ENCODE results near the gene C12orf76. TPM values are rescaled to one million over a fixed set of nuclear protein-coding genes. Genes with fewer than 3 reads are reported as not detected.
"Not testable (repeated sequence)": the region's sequence is repeated elsewhere in the genome, so short reads cannot be mapped to it uniquely, and the experiment has no call there.

Gene C12orf76
- total RNA-seq, 1 donor from 2014 or later = 5.7 TPM

DNA sequence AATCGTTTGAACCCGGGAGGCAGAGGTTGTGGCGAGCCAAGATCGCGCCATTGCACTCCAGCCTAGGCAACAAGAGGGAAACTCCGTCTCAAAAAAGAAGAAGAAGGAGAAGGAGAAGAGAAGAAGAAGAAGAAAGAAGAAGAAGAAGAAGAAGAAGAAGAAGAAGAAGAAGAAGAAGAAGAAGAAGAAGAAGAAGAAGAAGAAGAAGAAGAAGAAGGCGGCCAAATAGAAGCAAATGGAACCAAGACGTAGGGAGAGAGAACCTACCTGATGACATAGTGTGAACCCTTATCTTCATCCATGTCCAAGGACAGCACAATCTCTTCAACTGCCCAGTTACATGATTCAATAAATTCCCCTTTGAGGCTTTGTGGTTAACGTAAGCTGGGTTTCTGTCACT is 19.8 kb upstream of the C12orf76 start:
- intact Hi-C loops (cut with micrococcal nuclease); ATAC-seq; DNase-seq: not testable (repeated sequence)

DNA sequence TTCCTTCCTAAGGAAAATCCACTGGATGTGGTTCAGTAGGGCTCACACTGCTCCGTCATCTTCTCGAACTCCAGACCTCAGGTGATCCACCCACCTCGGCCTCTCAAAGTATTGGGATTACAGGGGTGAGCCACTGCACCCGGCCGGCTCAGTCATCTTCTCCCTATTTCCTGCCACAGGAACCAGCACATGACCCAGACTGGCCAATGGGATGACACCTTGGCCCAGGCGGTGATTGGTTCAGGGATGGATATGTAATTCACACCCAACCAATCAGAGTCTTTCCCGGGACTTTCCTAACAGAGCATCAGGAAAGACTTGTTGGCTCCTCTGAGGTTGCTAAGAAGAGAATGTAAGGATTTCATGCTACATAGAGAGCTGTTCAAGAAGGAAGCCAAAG is 19.2 kb upstream of the C12orf76 start:
- ATAC-seq (no peak), DNase-seq (no peak)
- intact Hi-C loops (cut with micrococcal nuclease) = no loop called here

DNA sequence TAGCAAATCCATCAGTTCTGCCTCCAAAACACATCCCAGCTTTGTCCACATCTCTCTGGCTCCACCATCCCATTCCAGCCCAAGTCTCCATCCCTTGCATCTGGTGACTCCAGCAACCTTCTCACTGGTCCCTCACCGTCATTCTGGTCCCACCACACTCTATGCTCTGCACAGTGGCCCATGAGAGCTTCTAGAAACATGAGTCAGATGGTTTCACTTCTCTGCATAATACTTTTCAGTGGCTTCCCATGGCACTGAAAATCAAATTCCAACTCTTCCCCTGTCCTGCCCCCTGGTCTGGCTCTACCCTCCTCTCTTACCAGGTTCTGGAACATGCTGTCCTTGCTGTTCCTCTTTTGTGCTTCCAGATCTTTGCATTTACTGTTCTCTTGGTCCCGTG is 17.2 kb upstream of the C12orf76 start:
- intact Hi-C loops (cut with micrococcal nuclease) = no loop called here
- DNase-seq (no peak), ATAC-seq (no peak)

DNA sequence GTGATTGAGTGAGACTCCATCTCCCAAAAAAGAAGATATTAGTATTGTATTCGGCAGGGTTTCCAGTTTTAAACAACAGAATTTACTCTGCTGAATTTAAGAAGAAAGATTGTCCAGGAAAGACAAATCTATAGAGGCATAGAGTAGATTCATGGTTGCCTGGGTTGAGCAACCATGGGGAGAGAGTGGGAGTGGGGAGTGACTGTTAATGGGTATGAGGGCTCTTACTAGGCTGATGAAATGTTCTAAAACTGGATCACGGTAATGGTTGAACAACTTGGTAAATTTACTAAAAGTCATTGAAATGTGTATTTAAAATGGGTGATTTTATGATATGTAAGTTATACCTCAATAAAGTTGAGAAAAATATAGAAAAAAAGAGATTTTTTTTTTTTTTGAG is 13.9 kb upstream of the C12orf76 start:
- intact Hi-C loops (cut with micrococcal nuclease) = no loop called here
- DNase-seq = no peak
- ATAC-seq = no peak

DNA sequence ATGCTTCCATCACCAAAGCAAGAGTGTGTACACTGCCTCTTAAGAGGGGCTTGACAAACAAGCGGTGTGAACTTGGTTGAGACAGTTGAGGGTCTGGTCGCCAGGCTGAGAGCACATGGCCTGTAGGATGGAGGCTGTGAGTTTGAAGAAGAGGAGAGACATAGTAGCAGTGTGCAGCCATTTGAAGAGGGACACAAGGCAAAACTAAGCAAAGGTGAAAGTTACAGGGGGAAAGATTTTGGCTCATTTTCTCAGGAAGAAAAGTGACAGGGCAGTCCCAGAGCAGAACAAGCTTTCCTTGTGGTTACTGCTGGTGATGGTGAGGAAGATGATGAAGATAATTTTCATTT is 11.3 kb upstream of the C12orf76 start:
- DNase-seq (no peak), ATAC-seq (no peak)
- intact Hi-C loops (cut with micrococcal nuclease) = no loop called here

DNA sequence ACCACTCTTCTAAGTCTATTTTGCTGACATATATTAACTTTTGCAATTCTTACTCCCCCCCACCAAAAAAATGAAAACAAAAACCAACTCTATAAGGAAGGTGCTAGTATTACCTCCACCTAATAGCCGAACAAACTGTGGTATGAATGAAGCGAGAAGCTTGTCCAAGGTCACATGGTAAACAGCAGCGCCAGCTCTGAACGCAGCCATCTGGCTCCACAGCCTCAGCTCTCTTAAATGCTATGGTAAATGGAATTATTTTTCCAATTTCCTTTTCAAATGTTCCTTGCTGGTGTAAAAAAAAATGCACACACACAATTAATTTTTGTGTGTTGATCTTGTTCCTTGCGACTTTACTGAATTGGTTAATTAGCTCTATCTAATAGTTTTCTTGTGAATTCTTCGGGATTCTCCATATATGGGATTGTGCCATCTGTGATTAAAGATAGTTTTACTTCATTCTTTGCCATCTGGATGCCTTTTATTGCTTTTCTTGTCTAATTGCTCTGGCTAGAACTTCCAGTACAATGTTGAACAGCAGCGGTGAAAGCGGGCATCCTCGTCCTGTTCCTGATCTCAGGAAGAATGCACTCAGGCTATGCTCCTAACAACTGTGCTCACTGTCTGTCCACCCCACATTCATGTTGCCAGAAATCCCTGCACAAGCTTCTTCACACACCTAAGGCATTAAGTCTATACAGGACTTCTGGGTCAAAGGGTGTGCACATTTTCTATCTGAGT is 10.7 kb upstream of the C12orf76 start:
- DNase-seq (no peak), ATAC-seq (no peak)
- intact Hi-C loops (cut with micrococcal nuclease) = no loop called here

DNA sequence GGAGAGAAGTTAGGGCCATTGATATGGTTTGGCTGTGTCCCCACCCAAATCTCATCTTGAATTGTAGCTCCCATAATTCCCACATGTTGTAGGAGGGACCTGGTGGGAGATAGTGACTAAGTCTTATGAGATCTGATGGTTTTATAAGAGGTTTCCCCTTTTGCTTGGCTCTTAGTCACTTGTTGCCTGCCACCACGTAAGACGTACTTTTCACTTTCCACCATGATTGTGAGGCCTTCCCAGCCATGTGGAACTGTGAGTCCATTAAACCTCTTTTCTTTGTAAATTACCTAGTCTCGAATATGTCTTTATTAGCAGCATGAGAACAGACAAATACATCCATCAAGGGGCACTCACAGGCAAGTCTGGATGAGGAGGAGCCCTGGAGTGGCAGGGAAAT is 8.3 kb upstream of the C12orf76 start:
- ATAC-seq; DNase-seq; intact Hi-C loops (cut with micrococcal nuclease): not testable (repeated sequence)

DNA sequence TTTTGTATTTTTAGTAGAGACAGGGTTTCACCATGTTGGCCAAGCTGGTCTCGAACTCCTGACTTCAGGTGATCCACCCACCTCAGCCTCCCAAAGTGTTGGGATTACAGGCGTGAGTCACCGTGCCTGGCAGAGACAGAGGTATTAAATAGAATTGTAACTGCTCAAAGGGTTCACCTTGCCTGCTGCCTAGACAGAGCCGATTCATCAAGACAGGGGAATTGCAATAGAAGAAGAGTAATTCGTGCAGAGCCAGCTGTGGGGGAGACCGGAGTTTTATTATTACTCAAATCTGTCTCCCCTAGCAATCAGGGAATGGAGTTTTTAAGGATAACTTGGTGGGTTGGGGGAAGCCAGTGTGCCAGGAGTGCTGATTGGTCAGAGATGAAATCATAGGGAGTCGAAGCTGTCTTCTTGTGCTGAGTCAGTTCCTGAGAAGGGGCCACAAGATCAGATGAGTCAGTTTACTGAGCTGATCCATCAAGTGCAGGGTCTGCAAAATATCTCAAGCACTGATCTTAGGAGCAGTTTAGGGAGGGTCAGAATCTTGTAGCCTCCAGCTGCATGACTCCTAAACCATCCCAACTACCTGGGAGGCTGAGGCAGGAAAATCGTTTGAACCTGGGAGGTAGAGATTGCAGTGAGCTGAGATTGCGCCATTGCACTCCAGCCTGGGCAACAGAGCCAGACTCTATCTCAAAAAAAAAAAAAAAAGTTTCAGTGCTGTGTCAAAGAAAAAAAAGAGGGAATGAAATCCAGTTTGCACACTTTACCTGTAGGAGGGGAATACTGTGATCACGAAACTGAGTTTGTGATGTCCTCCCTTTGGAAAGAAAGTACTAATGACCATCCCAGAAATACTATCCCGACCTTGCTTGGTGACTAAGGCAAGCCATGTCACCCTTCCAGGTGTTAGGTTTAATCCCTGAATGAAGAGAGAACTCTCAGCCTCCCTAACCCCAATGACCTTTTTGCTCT is 7.3 kb upstream of the C12orf76 start:
- DNase-seq; intact Hi-C loops (cut with micrococcal nuclease); ATAC-seq: not testable (repeated sequence)

DNA sequence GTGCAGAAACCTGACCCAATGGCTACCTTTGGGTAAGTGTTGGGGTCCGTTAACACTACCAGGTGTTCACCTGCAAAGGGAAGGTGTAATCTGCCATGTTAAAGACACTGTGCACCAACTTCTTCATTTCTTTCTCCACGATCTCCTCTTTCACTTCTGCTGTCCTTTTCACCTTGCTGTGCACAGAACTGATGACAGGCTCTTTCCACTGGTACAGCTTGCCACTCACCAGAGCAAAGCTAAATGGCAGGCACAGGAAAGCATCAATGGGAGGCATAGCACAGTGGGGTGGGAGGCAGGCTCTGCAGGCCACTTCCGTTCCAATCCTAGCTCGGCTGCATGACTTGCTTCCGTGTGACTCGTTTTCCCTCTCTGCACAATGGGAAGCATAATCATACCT is 2.6 kb upstream of the C12orf76 start:
- DNase-seq (no peak), ATAC-seq (no peak)
- intact Hi-C loops (cut with micrococcal nuclease) = no loop called here

DNA sequence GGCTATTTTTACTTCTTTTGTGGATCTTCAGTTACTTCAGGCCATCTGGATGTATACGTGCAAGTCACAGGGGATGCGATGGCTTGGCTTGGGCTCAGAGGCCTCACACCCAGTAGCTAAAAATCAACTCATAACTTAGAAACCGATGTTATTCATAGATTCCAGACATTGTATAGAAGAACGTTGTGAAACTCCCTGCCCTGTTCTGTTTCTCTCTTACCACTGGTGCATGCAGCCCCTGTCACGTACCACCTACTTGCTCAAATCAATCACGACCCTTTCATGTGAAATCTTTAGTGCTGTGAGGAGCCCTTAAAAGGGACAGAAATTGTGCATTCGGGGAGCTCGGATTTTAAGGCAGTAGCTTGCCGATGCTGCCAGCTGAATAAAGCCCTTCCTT is 1.3 kb upstream of the C12orf76 start:
- not testable (repeated sequence) for ATAC-seq

DNA sequence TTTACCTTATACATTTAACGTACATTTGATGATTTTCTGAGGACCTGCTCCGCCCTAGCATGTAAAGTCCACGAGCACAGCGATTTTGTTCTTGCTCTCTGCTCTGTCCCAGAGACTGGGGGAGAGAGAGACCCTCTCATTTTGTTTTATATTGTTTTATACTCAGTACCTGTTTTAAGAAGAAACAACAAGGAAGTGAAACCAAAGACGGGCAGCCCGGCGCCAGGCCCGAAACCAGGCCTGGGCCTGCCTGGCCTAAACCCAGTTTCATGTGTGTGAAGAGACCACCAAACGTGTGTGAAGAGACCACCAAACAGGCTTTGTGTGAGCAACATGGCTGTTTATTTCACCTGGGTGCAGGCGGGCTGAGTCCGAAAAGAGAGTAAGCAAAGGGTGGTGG is 712 bp upstream of the C12orf76 start:
- ATAC-seq; intact Hi-C loops (cut with micrococcal nuclease); DNase-seq: not testable (repeated sequence)

More for the DNA sequence above, 1.3 kb upstream of the C12orf76 start:
- DNase-seq; intact Hi-C loops (cut with micrococcal nuclease): not testable (repeated sequence)

DNA sequence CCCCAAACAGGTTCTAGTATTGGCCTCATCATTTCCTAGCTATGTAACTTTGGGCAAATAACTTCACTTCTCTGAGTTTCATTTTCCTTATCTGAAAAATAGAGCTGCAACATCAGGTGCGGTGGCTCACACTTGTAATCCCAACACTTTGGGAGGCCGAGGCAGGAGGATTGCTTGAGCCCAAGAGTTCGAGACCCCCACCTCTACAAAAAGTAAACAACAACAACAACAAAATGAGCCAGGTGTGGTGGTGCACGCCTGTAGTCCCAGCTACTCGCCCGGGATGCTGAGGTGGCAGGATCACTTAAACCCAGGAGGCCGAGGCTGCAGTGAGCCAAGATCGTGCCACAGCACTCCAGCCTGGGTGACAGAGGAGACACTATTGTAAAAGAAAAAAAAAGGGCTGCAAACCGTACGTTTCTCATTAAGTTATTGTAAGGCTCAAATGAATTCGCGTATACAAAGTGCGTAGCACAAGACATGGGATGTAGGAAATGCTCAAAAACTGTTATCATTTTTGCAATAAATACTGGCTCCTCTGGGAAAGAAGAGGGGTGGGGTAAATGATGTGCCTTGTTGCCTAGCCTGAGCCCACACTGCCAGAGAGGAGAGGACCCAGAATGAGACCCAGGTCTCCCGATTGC is 903 bp downstream of the C12orf76 start:
- intact Hi-C loops (cut with micrococcal nuclease) = no loop called here
- ATAC-seq (no peak), DNase-seq (no peak)

DNA sequence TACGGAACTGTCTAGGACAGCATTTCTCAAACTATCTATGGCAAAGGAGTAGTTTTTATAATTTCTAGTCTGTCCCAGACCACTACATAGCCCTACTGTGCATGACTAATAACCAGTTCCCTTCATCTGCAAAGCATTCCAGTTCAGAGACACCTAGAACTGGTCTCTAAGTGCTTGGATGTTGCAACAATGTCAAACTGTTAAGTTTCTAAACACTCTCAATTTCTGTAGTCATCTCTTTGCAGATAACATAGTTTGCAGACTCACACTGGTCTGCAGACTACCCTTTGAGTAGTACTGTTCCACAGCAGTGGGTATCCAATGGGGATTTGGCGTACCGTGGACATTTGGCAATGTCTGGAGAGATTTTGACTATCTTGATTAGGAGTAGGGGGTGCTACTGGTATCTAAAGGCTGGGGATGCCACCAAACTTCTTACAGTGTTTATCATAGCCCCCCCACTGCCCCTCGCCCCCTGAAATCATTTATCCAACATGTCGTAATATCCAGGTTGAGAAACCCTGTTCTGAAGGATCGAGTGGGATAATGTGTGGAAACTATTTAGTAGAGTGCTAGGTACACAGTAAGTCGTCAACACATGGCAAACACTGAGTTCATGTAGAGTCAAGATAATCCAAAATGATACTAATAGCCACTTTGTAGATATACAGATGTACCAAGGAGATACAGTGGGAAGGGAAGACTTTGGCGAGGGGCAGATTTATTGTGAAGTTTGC is 1.7 kb downstream of the C12orf76 start:
- ATAC-seq (no peak), DNase-seq (no peak)
- intact Hi-C loops (cut with micrococcal nuclease) = no loop called here

DNA sequence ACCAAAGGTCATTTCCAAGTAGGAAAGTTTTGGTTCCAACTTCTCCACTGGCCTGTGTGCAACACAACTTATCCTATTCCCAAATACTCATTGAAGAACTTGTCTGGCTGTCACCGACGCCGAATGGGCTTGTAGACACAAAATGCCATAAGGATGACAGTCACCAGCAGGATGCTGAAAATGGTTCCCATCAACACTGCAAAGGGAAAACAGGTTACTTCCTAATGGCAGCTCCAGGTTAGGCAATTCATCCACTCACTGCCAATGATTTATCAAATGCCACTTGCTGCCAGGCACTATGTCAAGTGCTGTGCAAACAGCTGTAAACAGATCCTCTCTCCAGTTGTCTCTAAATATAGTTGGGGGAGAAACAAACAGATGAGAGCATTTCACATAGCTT is 6.1 kb downstream of the C12orf76 start:
- DNase-seq (no peak), ATAC-seq (peak; percentile 86)
- intact Hi-C loops (cut with micrococcal nuclease) = no loop called here

DNA sequence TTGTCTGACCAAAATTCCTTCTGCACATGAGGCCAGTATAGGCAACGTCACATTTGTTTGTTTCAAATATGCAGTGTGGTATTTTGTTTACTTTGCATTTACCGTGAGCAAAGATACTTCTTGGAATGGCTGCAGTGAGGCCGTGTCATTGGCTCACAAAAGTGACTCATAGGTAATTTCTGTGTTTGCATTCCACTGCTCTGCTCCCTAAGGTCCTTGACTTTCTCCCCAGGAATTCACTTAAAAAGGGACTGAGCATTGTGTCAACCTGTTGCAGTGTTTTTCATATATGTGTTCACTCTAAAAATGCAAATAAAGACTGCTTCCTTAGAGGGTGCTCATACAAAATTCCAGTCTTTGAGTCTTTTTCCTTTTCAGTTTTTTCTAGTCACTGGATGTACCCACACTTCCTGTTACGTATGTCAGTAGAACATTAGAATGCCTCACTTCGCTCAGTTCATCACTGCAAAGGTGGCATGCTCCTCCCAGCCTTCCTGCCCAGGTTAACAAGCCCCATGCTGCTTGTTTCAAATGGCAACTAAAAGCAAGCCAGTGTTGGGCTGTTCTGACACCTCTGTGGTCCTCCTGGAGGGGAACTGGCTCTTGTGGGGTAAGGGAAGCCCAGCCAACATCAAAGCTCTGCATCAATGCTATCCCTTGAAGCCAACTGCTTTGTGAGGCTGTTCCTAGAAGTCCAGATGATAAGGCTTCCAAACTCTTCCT is 9.1 kb downstream of the C12orf76 start:
- intact Hi-C loops (cut with micrococcal nuclease) = no loop called here
- DNase-seq (no peak), ATAC-seq (no peak)

DNA sequence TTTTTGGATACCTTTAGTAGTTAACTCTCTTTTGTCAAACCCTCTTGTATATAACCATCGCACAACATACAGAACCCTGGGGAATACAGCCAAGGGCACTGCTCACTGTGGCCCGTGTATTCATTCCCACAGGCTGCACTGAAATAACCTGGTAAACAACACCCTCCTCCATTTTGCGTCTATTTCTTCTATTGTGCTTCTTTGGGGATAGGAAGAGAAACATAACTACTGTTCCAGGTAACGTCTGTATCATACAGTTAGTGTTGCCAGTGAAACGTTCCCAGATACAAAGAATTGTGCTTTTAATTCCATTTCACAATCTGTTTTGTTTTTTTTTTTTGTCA is 9.6 kb downstream of the C12orf76 start:
- DNase-seq (no peak), ATAC-seq (no peak)
- intact Hi-C loops (cut with micrococcal nuclease) = no loop called here

DNA sequence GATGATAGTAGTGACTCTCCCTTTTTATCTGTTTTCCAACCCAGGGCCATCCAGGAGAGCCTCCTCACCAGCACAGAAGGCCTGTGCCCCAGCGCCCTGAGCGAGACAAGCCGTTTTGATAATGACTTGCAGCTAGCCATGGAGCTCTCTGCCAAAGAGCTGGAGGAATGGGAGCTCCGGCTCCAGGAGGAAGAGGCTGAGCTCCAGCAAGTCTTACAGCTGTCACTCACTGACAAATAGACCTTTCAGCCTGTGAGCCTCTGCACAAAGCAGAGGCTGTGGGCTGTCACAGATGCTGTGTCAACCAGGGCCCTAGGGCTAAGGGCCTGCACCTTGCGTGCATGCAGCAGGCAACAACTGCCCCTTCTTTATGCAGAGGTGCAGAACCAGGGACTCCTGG is 11.0 kb downstream of the C12orf76 start:
- no peak for DNase-seq
- ATAC-seq = peak; percentile 9
- intact Hi-C loops (cut with micrococcal nuclease) = no loop called here

DNA sequence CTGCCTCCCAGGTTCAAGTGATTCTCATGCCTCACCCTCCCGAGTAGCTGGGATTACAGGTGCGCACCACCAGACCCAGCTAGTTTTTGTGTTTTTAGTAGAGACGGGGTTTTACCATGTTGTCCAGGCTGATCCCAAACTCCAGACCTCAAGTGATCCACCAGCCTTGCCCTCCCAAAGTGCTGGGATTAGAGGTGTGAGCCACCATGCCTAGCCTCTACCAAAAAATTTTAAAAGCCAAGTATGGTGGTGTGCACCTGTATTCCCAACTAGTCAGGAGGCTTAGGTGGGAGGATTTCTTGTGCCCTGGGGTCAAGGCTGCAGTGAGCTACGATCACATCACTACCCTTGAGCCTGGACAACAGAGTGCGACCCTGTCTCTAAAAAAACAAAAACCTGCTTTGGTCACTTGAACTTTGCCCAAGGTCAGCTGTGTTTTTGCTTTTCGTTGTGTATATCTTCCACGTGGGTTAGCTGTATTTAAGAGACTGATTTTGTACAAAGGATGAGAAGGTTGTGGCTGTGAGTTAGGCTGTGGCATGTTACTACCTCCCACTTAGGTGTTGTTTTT is 12.7 kb downstream of the C12orf76 start:
- intact Hi-C loops (cut with micrococcal nuclease) = no loop called here
- DNase-seq = no peak
- no peak for ATAC-seq
